HepG2 (cell line): ENCODE data around the gene IRS1. TPM values are rescaled to one million over a fixed set of nuclear protein-coding genes. Genes with fewer than 3 reads are reported as not detected.
A peak's percentile ranks its signal among the peaks of the same experiment; 100 is the strongest.

Experiments
- ATF7-NPFF ChIP-seq: sonication (generic); formaldehyde crosslinking; IDR thresholded peaks from 2 replicates; pipeline ENCODE4 v1.8.1; 2023; ENCODE audit warnings: mild to moderate bottlenecking, low read depth, missing genetic modification reagents, moderate library complexity
- BHLHE40 ChIP-seq: IDR thresholded peaks from 2 replicates; pipeline ENCODE4 v1.6.1; 2011; ENCODE audit warnings: low read length, improper control_type of control experiment
- BORCS8-MEF2B ChIP-seq: sonication (generic); formaldehyde crosslinking; IDR thresholded peaks from 2 replicates; pipeline ENCODE4 v1.8.0; 2022; ENCODE audit warnings: mild to moderate bottlenecking, missing genetic modification reagents
- CCAR2 ChIP-seq: fragments of 200-400 bp; formaldehyde crosslinking; optimal IDR thresholded peaks from 2 replicates; pipeline ENCODE3; 2018; ENCODE audit warnings: low read depth, mild to moderate bottlenecking, low read length, moderate library complexity
- DPF2 ChIP-seq: sonication (generic); formaldehyde crosslinking; IDR thresholded peaks from 2 replicates; pipeline ENCODE4 v1.4.0; 2020; ENCODE audit warnings: mild to moderate bottlenecking, low read depth, missing genetic modification reagents, borderline replicate concordance
- FOSL1 ChIP-seq: sonication (generic); formaldehyde crosslinking; IDR thresholded peaks from 2 replicates; pipeline ENCODE4 v1.9.0; 2021; ENCODE audit warnings: missing genetic modification reagents, borderline replicate concordance
- SIN3B ChIP-seq: fragments of 150-350 bp; IDR thresholded peaks from 2 replicates; pipeline ENCODE4 v1.6.1; 2014; ENCODE audit warnings: low read length
- TARDBP ChIP-seq: sonication (generic); formaldehyde crosslinking; IDR thresholded peaks from 2 replicates; pipeline ENCODE4 v1.8.0; 2022; ENCODE audit warnings: mild to moderate bottlenecking, missing genetic modification reagents
- ZMAT3 ChIP-seq: sonication (generic); formaldehyde crosslinking; conservative IDR thresholded peaks from 2 replicates; pipeline ENCODE4 v1.7.0; 2021; ENCODE audit warnings: missing genetic modification reagents
- ZNF292 ChIP-seq: sonication (generic); formaldehyde crosslinking; IDR thresholded peaks from 2 replicates; pipeline ENCODE4 v1.8.1; 2022; ENCODE audit warnings: mild to moderate bottlenecking, low read depth, missing genetic modification reagents, borderline replicate concordance
- ZNF660 ChIP-seq: sonication (generic); formaldehyde crosslinking; IDR thresholded peaks from 2 replicates; pipeline ENCODE4 v1.5.1; 2020; ENCODE audit warnings: mild to moderate bottlenecking, low read depth, missing genetic modification reagents, borderline replicate concordance
- ZSCAN30 ChIP-seq: sonication (generic); formaldehyde crosslinking; IDR thresholded peaks from 2 replicates; pipeline ENCODE4 v1.5.0; 2020; ENCODE audit warnings: mild to moderate bottlenecking, missing genetic modification reagents
- polyA plus RNA-seq, 8 experiments: library from polyadenylated mRNA; depleted of rRNA in 3 of 8; stranded (reverse) in 7 of 8; unstranded in 1 of 8; fragments of >200 nt; fragmentation: Illumina TruSeq in 4 of 8; extraction: Trizol in 4 of 8; gene quantifications; 2 replicates each; pipeline versions ENCODE4 v1.2.1 to v1.2.3, GENCODE V29; 2011 to 2016; ENCODE audit warnings: low read depth in 4 of 8, missing spikeins in 1 of 8, mixed read lengths in 1 of 8; ENCODE audit not compliant: insufficient read depth in 1 of 8
- total RNA-seq, 5 experiments: library from RNA; depleted of rRNA; stranded (reverse); fragments of >200 nt; fragmentation: Illumina TruSeq; extraction: Trizol; gene quantifications; 2 replicates each; pipeline ENCODE4 v1.2.3, GENCODE V29; 2016; ENCODE audit warnings: low read depth in 1 of 5
- TF ChIP-seq, protein P1 (sequence below): sonication (generic); formaldehyde crosslinking; IDR thresholded peaks from 2 replicates; pipeline ENCODE4 v1.4.0; 2020; ENCODE audit warnings: missing genetic modification reagents
- TF ChIP-seq, protein P2 (sequence below): IDR thresholded peaks from 2 replicates; pipeline ENCODE4 v1.6.1; 2016; ENCODE audit warnings: low read depth
- TF ChIP-seq, protein P3 (sequence below): sonication (generic); formaldehyde crosslinking; IDR thresholded peaks from 2 replicates; pipeline ENCODE4 v1.8.0; 2023; ENCODE audit warnings: mild to moderate bottlenecking, missing genetic modification reagents
- TF ChIP-seq, protein P4 (sequence below): sonication (generic); formaldehyde crosslinking; IDR thresholded peaks from 2 replicates; pipeline ENCODE4 v1.5.1; 2020; ENCODE audit warnings: missing genetic modification reagents, mild to moderate bottlenecking, borderline replicate concordance

IRS1 gene
- total and polyA plus RNA-seq, 2 of the 13 experiments (the other 11 are each of a cell fraction or from before 2014, with no cell fraction given): 8.7 to 9.0 TPM

DNA sequence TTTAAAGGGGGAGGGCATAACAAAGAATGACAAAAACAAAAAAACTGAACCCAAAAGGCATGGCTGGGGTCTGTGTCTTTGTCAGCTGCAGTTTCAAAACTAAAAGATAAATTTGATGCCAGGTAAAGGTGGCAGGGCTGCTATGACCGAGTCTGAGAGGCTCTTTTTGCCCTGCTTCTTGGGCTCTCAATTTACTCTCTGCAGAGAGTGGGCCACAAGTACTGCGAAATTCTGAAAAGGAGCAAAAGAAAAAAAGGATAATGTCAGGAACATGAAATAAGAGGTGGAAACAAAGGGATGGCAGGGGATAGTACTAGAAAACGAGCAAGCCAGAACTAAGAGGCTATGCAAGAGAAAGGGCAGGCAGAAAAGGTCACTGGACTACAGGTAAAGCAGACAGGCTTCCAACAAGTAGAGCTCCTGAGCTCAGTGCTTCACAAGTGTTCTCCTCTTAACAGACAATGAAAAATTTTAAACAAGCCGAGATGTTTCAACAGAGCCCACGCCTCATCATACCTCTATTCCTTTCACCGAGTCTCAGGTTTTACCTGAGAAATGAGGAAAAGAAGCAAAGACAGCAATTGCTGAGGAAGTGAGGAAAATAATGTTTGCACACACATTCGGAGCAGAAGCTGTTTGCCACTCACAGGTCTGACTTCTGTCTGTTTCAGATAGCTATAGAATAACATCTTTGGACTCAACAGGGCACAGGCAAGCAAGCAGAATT lies 7.3 kb downstream of the IRS1 start (continued):
- TF ChIP-seq, protein P1, sequence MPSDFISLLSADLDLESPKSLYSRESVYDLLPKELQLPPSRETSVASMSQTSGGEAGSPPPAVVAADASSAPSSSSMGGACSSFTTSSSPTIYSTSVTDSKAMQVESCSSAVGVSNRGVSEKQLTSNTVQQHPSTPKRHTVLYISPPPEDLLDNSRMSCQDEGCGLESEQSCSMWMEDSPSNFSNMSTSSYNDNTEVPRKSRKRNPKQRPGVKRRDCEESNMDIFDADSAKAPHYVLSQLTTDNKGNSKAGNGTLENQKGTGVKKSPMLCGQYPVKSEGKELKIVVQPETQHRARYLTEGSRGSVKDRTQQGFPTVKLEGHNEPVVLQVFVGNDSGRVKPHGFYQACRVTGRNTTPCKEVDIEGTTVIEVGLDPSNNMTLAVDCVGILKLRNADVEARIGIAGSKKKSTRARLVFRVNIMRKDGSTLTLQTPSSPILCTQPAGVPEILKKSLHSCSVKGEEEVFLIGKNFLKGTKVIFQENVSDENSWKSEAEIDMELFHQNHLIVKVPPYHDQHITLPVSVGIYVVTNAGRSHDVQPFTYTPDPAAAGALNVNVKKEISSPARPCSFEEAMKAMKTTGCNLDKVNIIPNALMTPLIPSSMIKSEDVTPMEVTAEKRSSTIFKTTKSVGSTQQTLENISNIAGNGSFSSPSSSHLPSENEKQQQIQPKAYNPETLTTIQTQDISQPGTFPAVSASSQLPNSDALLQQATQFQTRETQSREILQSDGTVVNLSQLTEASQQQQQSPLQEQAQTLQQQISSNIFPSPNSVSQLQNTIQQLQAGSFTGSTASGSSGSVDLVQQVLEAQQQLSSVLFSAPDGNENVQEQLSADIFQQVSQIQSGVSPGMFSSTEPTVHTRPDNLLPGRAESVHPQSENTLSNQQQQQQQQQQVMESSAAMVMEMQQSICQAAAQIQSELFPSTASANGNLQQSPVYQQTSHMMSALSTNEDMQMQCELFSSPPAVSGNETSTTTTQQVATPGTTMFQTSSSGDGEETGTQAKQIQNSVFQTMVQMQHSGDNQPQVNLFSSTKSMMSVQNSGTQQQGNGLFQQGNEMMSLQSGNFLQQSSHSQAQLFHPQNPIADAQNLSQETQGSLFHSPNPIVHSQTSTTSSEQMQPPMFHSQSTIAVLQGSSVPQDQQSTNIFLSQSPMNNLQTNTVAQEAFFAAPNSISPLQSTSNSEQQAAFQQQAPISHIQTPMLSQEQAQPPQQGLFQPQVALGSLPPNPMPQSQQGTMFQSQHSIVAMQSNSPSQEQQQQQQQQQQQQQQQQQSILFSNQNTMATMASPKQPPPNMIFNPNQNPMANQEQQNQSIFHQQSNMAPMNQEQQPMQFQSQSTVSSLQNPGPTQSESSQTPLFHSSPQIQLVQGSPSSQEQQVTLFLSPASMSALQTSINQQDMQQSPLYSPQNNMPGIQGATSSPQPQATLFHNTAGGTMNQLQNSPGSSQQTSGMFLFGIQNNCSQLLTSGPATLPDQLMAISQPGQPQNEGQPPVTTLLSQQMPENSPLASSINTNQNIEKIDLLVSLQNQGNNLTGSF (CRISPR knock-in tag): no peak
- TF ChIP-seq, protein P2, sequence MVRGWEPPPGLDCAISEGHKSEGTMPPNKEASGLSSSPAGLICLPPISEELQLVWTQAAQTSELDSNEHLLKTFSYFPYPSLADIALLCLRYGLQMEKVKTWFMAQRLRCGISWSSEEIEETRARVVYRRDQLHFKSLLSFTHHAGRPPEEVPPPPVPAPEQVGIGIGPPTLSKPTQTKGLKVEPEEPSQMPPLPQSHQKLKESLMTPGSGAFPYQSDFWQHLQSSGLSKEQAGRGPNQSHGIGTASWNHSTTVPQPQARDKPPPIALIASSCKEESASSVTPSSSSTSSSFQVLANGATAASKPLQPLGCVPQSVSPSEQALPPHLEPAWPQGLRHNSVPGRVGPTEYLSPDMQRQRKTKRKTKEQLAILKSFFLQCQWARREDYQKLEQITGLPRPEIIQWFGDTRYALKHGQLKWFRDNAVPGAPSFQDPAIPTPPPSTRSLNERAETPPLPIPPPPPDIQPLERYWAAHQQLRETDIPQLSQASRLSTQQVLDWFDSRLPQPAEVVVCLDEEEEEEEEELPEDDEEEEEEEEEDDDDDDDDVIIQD (CRISPR knock-in tag): no peak
- TF ChIP-seq ZMAT3 (CRISPR knock-in tag): no peak
- TF ChIP-seq BORCS8-MEF2B (CRISPR knock-in tag): 0 out of 2 replicates have a peak, but pooled peaks have one; percentile 11
- no peak for TF ChIP-seq CCAR2
- TF ChIP-seq ATF7-NPFF (CRISPR knock-in tag): no peak
- no peak for TF ChIP-seq DPF2 (CRISPR knock-in tag)
- TF ChIP-seq ZNF292 (CRISPR knock-in tag): no peak
- TF ChIP-seq, protein P3, sequence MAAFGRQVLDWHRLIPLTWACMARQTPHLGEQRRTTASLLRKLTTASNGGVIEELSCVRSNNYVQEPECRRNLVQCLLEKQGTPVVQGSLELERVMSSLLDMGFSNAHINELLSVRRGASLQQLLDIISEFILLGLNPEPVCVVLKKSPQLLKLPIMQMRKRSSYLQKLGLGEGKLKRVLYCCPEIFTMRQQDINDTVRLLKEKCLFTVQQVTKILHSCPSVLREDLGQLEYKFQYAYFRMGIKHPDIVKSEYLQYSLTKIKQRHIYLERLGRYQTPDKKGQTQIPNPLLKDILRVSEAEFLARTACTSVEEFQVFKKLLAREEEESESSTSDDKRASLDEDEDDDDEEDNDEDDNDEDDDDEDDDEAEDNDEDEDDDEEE (CRISPR knock-in tag): peak; percentile 55; the same call in 1 of the 2 replicates
- TF ChIP-seq BHLHE40: no peak
- TF ChIP-seq ZNF660 (CRISPR knock-in tag): no peak
- TF ChIP-seq, protein P4, sequence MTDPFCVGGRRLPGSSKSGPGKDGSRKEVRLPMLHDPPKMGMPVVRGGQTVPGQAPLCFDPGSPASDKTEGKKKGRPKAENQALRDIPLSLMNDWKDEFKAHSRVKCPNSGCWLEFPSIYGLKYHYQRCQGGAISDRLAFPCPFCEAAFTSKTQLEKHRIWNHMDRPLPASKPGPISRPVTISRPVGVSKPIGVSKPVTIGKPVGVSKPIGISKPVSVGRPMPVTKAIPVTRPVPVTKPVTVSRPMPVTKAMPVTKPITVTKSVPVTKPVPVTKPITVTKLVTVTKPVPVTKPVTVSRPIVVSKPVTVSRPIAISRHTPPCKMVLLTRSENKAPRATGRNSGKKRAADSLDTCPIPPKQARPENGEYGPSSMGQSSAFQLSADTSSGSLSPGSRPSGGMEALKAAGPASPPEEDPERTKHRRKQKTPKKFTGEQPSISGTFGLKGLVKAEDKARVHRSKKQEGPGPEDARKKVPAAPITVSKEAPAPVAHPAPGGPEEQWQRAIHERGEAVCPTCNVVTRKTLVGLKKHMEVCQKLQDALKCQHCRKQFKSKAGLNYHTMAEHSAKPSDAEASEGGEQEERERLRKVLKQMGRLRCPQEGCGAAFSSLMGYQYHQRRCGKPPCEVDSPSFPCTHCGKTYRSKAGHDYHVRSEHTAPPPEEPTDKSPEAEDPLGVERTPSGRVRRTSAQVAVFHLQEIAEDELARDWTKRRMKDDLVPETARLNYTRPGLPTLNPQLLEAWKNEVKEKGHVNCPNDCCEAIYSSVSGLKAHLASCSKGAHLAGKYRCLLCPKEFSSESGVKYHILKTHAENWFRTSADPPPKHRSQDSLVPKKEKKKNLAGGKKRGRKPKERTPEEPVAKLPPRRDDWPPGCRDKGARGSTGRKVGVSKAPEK (CRISPR knock-in tag): no peak
- peak; percentile 61; the same call in 1 of the 2 replicates for TF ChIP-seq TARDBP (CRISPR knock-in tag)
- no peak for TF ChIP-seq SIN3B
- TF ChIP-seq FOSL1 (CRISPR knock-in tag): no peak
- TF ChIP-seq ZSCAN30: no peak
